Measurements from ENCODE around the gene SDCBP2.

The SDCBP2 gene

GRCh38 chr20:1298166-1298565 lies 30.8 kb downstream of the SDCBP2 start:
- H3K4me1 ChIP-seq (ENCODE audit: control insufficient read depth in 1 of 2, insufficient read depth in 2 of 2, low read length in 2 of 2) = peaks cover 0 to 7% of the 10 kb centered on the region in 2 donors
- no peak overlapping the region for H3K4me3 ChIP-seq (ENCODE audit: low read depth in 1 of 2, low read length in 2 of 2)
- H3K9me3 ChIP-seq (ENCODE audit: control insufficient read depth in 1 of 2, low read length in 2 of 2) = no peaks in the 10 kb centered on the region
- no peaks in the 10 kb centered on the region for H3K27me3 ChIP-seq (ENCODE audit: control insufficient read depth in 1 of 2, insufficient read depth in 2 of 2, low read length in 2 of 2)
- H3K27ac ChIP-seq (ENCODE audit: low read depth, low read length) = no peak overlapping the region
- H3K9ac ChIP-seq (ENCODE audit: low read depth in 1 of 2, low read length in 2 of 2) = no peak overlapping the region
- H3K36me3 ChIP-seq (ENCODE audit: control insufficient read depth in 1 of 2, insufficient read depth in 2 of 2, low read length in 2 of 2) = no peaks in the 10 kb centered on the region

DNA sequence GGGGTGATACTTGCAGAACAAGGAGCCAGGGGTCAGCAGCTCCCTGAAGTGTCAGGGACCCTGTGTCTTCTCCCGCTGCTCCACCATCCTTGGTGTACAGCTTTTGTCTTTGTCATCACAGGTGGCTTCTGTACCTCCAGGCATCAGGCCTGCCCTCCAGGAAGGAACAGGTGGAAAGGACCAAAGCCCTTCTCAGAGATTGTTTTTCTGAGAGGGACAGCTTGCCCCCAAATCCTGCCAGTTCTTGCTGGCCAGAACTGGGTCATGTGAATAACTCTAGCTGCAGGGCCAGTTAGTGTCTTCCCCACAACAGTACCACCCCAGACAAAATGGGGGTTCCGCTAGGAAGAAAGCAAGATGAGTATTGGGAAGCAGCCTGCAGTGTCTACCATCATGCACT lies 31.5 kb downstream of the SDCBP2 start:
- Histone ChIP-seq H3K27ac (ENCODE audit: low read depth, low read length) (no peak overlapping the region), H3K9me3 (ENCODE audit: control insufficient read depth in 1 of 2, low read length in 2 of 2) (no peaks in the 10 kb centered on the region), H3K4me1 (ENCODE audit: control insufficient read depth in 1 of 2, insufficient read depth in 2 of 2, low read length in 2 of 2) (peaks cover 0 to 7% of the 10 kb centered on the region in 2 donors), H3K9ac (ENCODE audit: low read depth in 1 of 2, low read length in 2 of 2) (no peak overlapping the region), H3K27me3 (ENCODE audit: control insufficient read depth in 1 of 2, insufficient read depth in 2 of 2, low read length in 2 of 2) (no peaks in the 10 kb centered on the region), H3K4me3 (ENCODE audit: low read depth in 1 of 2, low read length in 2 of 2) (no peak overlapping the region), H3K36me3 (ENCODE audit: control insufficient read depth in 1 of 2, insufficient read depth in 2 of 2, low read length in 2 of 2) (no peaks in the 10 kb centered on the region)

- Histone ChIP-seq H3K27me3 (ENCODE audit: control insufficient read depth in 1 of 2, insufficient read depth in 2 of 2, low read length in 2 of 2) (no peaks in the 10 kb centered on the region), H3K4me1 (ENCODE audit: control insufficient read depth in 1 of 2, insufficient read depth in 2 of 2, low read length in 2 of 2) (peaks cover 0 to 7% of the 10 kb centered on the region in 2 donors), H3K9me3 (ENCODE audit: control insufficient read depth in 1 of 2, low read length in 2 of 2) (no peaks in the 10 kb centered on the region), H3K36me3 (ENCODE audit: control insufficient read depth in 1 of 2, insufficient read depth in 2 of 2, low read length in 2 of 2) (no peaks in the 10 kb centered on the region), H3K4me3 (ENCODE audit: low read depth in 1 of 2, low read length in 2 of 2) (no peak overlapping the region), H3K27ac (ENCODE audit: low read depth, low read length) (no peak overlapping the region), H3K9ac (ENCODE audit: low read depth in 1 of 2, low read length in 2 of 2) (no peak overlapping the region)
These were observed 32.0 kb downstream of the SDCBP2 start for GRCh38 chr20:1296922-1297321.

- no peak overlapping the region for H3K9ac ChIP-seq (ENCODE audit: low read depth in 1 of 2, low read length in 2 of 2)
- no peak overlapping the region for H3K27ac ChIP-seq (ENCODE audit: low read depth, low read length)
- peaks cover 0 to 7% of the 10 kb centered on the region in 2 donors for H3K4me1 ChIP-seq (ENCODE audit: control insufficient read depth in 1 of 2, insufficient read depth in 2 of 2, low read length in 2 of 2)
- H3K9me3 ChIP-seq (ENCODE audit: control insufficient read depth in 1 of 2, low read length in 2 of 2) = no peaks in the 10 kb centered on the region
- H3K27me3 ChIP-seq (ENCODE audit: control insufficient read depth in 1 of 2, insufficient read depth in 2 of 2, low read length in 2 of 2) = no peaks in the 10 kb centered on the region
- no peaks in the 10 kb centered on the region for H3K36me3 ChIP-seq (ENCODE audit: control insufficient read depth in 1 of 2, insufficient read depth in 2 of 2, low read length in 2 of 2)
- no peak overlapping the region for H3K4me3 ChIP-seq (ENCODE audit: low read depth in 1 of 2, low read length in 2 of 2)
These were observed 32.8 kb downstream of the SDCBP2 start for GRCh38 chr20:1296117-1296610.

- Histone ChIP-seq H3K4me1 (ENCODE audit: control insufficient read depth in 1 of 2, insufficient read depth in 2 of 2, low read length in 2 of 2) (peaks cover 0 to 4% of the 10 kb centered on the region in 2 donors), H3K27ac (ENCODE audit: low read depth, low read length) (no peak overlapping the region), H3K4me3 (ENCODE audit: low read depth in 1 of 2, low read length in 2 of 2) (no peak overlapping the region), H3K9me3 (ENCODE audit: control insufficient read depth in 1 of 2, low read length in 2 of 2) (no peaks in the 10 kb centered on the region), H3K9ac (ENCODE audit: low read depth in 1 of 2, low read length in 2 of 2) (no peak overlapping the region), H3K27me3 (ENCODE audit: control insufficient read depth in 1 of 2, insufficient read depth in 2 of 2, low read length in 2 of 2) (no peaks in the 10 kb centered on the region), H3K36me3 (ENCODE audit: control insufficient read depth in 1 of 2, insufficient read depth in 2 of 2, low read length in 2 of 2) (no peaks in the 10 kb centered on the region)
These were observed 33.5 kb downstream of the SDCBP2 start for GRCh38 chr20:1295276-1295930.

DNA sequence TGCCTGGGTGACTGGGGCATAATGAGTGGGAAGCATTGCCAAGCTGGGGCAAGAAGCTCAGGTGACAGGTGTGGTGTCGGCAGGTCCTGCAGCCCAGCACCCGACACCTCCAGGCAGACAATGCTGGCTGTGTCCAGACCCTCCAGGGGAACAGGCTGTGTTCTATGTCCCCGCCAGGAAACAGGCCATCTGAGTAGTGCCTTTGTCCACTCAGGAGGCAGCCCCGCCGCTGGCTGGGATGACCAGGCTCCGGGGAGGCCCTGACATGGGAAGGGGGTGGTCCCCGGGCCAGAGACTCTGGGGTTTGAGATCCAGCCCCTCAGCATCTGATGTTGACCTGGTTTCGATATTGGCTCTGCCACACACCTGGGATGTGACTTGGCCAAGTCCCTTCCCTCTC lies 34.4 kb downstream of the SDCBP2 start:
- H3K9me3 ChIP-seq (ENCODE audit: control insufficient read depth in 1 of 2, low read length in 2 of 2) = no peaks in the 10 kb centered on the region
- no peaks in the 10 kb centered on the region for H3K36me3 ChIP-seq (ENCODE audit: control insufficient read depth in 1 of 2, insufficient read depth in 2 of 2, low read length in 2 of 2)
- no peak overlapping the region for H3K4me3 ChIP-seq (ENCODE audit: low read depth in 1 of 2, low read length in 2 of 2)
- H3K9ac ChIP-seq (ENCODE audit: low read depth in 1 of 2, low read length in 2 of 2) = no peak overlapping the region
- H3K4me1 ChIP-seq (ENCODE audit: control insufficient read depth in 1 of 2, insufficient read depth in 2 of 2, low read length in 2 of 2) = peaks cover 0 to 4% of the 10 kb centered on the region in 2 donors
- no peak overlapping the region for H3K27ac ChIP-seq (ENCODE audit: low read depth, low read length)
- no peaks in the 10 kb centered on the region for H3K27me3 ChIP-seq (ENCODE audit: control insufficient read depth in 1 of 2, insufficient read depth in 2 of 2, low read length in 2 of 2)

- Histone ChIP-seq H3K9me3 (ENCODE audit: control insufficient read depth in 1 of 2, low read length in 2 of 2) (no peaks in the 10 kb centered on the region), H3K4me1 (ENCODE audit: control insufficient read depth in 1 of 2, insufficient read depth in 2 of 2, low read length in 2 of 2) (peaks cover 0 to 4% of the 10 kb centered on the region in 2 donors), H3K36me3 (ENCODE audit: control insufficient read depth in 1 of 2, insufficient read depth in 2 of 2, low read length in 2 of 2) (no peaks in the 10 kb centered on the region), H3K4me3 (ENCODE audit: low read depth in 1 of 2, low read length in 2 of 2) (no peak overlapping the region), H3K27ac (ENCODE audit: low read depth, low read length) (no peak overlapping the region), H3K27me3 (ENCODE audit: control insufficient read depth in 1 of 2, insufficient read depth in 2 of 2, low read length in 2 of 2) (no peaks in the 10 kb centered on the region), H3K9ac (ENCODE audit: low read depth in 1 of 2, low read length in 2 of 2) (no peak overlapping the region)
These were observed 35.1 kb downstream of the SDCBP2 start for GRCh38 chr20:1293641-1294379.

DNA sequence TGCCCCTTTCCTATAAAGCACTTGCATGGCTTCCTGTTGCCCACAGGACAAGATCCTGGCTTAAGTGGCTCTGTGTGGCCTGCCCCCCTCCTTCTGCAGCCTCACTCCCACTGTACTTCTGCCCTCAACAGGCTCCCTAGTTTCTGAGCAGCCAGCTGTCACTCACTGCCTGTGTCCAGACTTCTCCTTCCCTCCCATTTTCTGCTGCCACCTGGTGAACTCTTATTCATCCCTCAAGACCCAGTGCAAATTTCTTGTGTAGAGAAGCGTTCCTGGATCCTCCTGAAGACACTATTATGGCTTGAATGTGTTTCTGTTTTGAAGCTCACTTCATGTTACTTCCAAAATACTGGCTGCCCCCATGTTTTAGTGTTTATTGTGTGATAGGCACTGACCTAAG lies 36.3 kb downstream of the SDCBP2 start:
- Histone ChIP-seq H3K4me1 (ENCODE audit: control insufficient read depth in 1 of 2, insufficient read depth in 2 of 2, low read length in 2 of 2) (peaks cover 0 to 4% of the 10 kb centered on the region in 2 donors), H3K36me3 (ENCODE audit: control insufficient read depth in 1 of 2, insufficient read depth in 2 of 2, low read length in 2 of 2) (no peaks in the 10 kb centered on the region), H3K4me3 (ENCODE audit: low read depth in 1 of 2, low read length in 2 of 2) (no peak overlapping the region), H3K9me3 (ENCODE audit: control insufficient read depth in 1 of 2, low read length in 2 of 2) (no peaks in the 10 kb centered on the region), H3K27me3 (ENCODE audit: control insufficient read depth in 1 of 2, insufficient read depth in 2 of 2, low read length in 2 of 2) (no peaks in the 10 kb centered on the region), H3K27ac (ENCODE audit: low read depth, low read length) (no peak overlapping the region), H3K9ac (ENCODE audit: low read depth in 1 of 2, low read length in 2 of 2) (no peak overlapping the region)

GRCh38 chr20:1291191-1291741 lies 37.7 kb downstream of the SDCBP2 start:
- H3K4me3 ChIP-seq (ENCODE audit: low read depth in 1 of 2, low read length in 2 of 2) = no peak overlapping the region
- H3K4me1 ChIP-seq (ENCODE audit: control insufficient read depth in 1 of 2, insufficient read depth in 2 of 2, low read length in 2 of 2) = peaks cover 0 to 4% of the 10 kb centered on the region in 2 donors
- no peaks in the 10 kb centered on the region for H3K36me3 ChIP-seq (ENCODE audit: control insufficient read depth in 1 of 2, insufficient read depth in 2 of 2, low read length in 2 of 2)
- no peaks in the 10 kb centered on the region for H3K27me3 ChIP-seq (ENCODE audit: control insufficient read depth in 1 of 2, insufficient read depth in 2 of 2, low read length in 2 of 2)
- H3K9ac ChIP-seq (ENCODE audit: low read depth in 1 of 2, low read length in 2 of 2) = no peak overlapping the region
- H3K27ac ChIP-seq (ENCODE audit: low read depth, low read length) = no peak overlapping the region
- H3K9me3 ChIP-seq (ENCODE audit: control insufficient read depth in 1 of 2, low read length in 2 of 2) = no peaks in the 10 kb centered on the region

Data from duodenal mucosa (tissue), 2 donors.